Measurements from ENCODE around the gene NT5C2.

DNA sequence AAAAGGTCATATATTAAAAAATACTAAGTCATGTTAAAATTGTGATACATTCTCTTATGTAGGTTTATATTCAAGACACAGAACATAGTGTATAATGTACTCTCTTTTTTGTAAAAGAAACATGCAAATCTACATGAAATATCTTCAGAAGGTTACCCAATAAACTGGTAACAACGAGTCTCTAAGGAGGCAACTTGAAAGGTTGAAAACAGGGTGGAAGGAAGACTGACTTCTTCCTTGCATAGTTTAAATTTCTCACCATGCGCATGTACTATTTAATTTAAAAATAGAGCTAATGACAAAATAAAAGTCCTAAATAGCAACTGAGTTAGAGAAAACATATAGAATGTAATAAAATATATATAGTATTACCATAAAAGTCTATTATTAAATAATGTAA lies 132.5 kb downstream of the NT5C2 start:
- TF ChIP-seq POLR2A (IDR thresholded peaks at IDR 0.05) (no peak), POLR2AphosphoS5 (IDR thresholded peaks at IDR 0.05) (no peak)
- TF ChIP-seq, protein P1, sequence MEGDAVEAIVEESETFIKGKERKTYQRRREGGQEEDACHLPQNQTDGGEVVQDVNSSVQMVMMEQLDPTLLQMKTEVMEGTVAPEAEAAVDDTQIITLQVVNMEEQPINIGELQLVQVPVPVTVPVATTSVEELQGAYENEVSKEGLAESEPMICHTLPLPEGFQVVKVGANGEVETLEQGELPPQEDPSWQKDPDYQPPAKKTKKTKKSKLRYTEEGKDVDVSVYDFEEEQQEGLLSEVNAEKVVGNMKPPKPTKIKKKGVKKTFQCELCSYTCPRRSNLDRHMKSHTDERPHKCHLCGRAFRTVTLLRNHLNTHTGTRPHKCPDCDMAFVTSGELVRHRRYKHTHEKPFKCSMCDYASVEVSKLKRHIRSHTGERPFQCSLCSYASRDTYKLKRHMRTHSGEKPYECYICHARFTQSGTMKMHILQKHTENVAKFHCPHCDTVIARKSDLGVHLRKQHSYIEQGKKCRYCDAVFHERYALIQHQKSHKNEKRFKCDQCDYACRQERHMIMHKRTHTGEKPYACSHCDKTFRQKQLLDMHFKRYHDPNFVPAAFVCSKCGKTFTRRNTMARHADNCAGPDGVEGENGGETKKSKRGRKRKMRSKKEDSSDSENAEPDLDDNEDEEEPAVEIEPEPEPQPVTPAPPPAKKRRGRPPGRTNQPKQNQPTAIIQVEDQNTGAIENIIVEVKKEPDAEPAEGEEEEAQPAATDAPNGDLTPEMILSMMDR (IDR thresholded peaks at IDR 0.05): no peak
